Activated CD8-positive, alpha-beta T cell treated with anti-CD3 and anti-CD28 coated beads for 36 hours (primary cell): Measurements from ENCODE around the gene NGDN. TPM values are rescaled to one million over a fixed set of nuclear protein-coding genes. Genes with fewer than 3 reads are reported as not detected.

ENCODE experiments used
- ATAC-seq: fragments of 200-7000 bp; cut with Tn5 transposase; one replicate; pipeline ENCODE4 v1.10.0; 2021; ENCODE audit warnings: mild to moderate bottlenecking, moderate library complexity
- CTCF ChIA-PET: fragments of 350-600 bp; sonication (Branson Sonifier 250); formaldehyde crosslinking; loops from one replicate; lab custom pipeline; 2021; ENCODE audit warnings: antibody characterized with exemption; lab: Charles Lee
- POLR2A ChIA-PET: fragments of 350-600 bp; sonication (Branson Sonifier 250); formaldehyde crosslinking; loops from one replicate; lab custom pipeline; 2021; ENCODE audit warnings: antibody characterized with exemption; lab: Charles Lee
- DNase-seq: peaks from one replicate; pipeline ENCODE4 v3.0.0-alpha.2; 2020
- H3K27ac Mint-ChIP-seq: one replicate; pipeline ENCODE4 v1.8.0; 2021; ENCODE audit warnings: mild to moderate bottlenecking, mixed read lengths
- H3K27me3 Mint-ChIP-seq: one replicate; pipeline ENCODE4 v1.8.0; 2021; ENCODE audit warnings: mixed read lengths
- H3K36me3 Mint-ChIP-seq: one replicate; pipeline ENCODE4 v1.8.0; 2021; ENCODE audit warnings: low read depth, mixed read lengths
- H3K4me1 Mint-ChIP-seq: one replicate; pipeline ENCODE4 v1.8.0; 2021; ENCODE audit warnings: low read depth, mixed read lengths
- H3K4me3 Mint-ChIP-seq: one replicate; pipeline ENCODE4 v1.8.0; 2021; ENCODE audit warnings: mild to moderate bottlenecking, moderate library complexity, mixed read lengths
- H3K9me3 Mint-ChIP-seq: one replicate; pipeline ENCODE4 v1.8.0; 2021; ENCODE audit warnings: mixed read lengths
- CTCF ChIP-seq: fragments of 200-600 bp; IDR thresholded peaks from one replicate; pipeline ENCODE4 v1.8.0; 2022; ENCODE audit warnings: antibody characterized with exemption, mild to moderate bottlenecking
- intact Hi-C: fragments of 100-400 bp; cut with micrococcal nuclease; formaldehyde crosslinking; loops from one replicate; pipeline ENCODE4 v1.10.0; 2022
- total RNA-seq, 2 experiments: library from RNA; stranded (reverse); gene quantifications; one replicate each; pipeline ENCODE4 v1.2.3, GENCODE V29; 2021

Gene NGDN
- total RNA-seq, 2 experiments from 2014 or later, result 50.9 to 57.4 TPM

GRCh38 chr14:23481979-23482822 is 12.7 kb downstream of the NGDN start:
- Mint-ChIP-seq H3K4me1 (peaks cover 3% of the 10 kb centered on the region), H3K9me3 (no peaks in the 10 kb centered on the region), H3K4me3 (no peak overlapping the region), H3K27ac (no peak overlapping the region), H3K36me3 (peaks cover 15% of the 10 kb centered on the region), H3K27me3 (no peaks in the 10 kb centered on the region)
- ChIA-PET POLR2A (no interaction called here), CTCF (interaction anchor here (1.2 to 12.7 kb wide), 6 partner anchors 41 to 150 kb away, joined by 3 to 291 read pairs (median 4); partner anchors contain the start of genes THTPA and ZFHX2)
- TF ChIP-seq CTCF, result no peak
- no peak for ATAC-seq
- no peak for DNase-seq
- intact Hi-C loops, result no loop called here

DNA sequence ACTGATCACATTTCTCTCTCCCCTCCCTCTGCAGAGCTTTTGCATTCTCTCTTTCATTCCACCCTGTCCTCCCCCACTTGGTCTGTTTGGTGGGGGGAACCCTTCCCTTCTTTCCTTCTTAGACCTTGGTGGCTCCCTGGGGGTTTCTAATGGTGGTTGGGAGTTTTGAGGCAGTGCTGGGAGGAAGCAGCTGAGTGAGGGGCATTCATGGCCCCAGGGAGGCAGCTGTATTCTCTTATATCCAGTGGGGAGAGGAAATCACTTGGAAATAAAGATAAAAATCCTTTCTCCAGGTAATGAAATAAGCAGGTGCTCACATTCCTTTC is 13.3 kb downstream of the NGDN start:
- POLR2A ChIA-PET, result no interaction called here
- Mint-ChIP-seq H3K4me3 (no peak overlapping the region), H3K27me3 (no peaks in the 10 kb centered on the region), H3K27ac (no peak overlapping the region), H3K36me3 (peaks cover 9% of the 10 kb centered on the region), H3K9me3 (no peaks in the 10 kb centered on the region), H3K4me1 (peaks cover 1% of the 10 kb centered on the region)
- CTCF ChIA-PET, result interaction anchor here (1.2 to 12.7 kb wide), 6 partner anchors 40 to 149 kb away, joined by 3 to 291 read pairs (median 4); partner anchors contain the start of genes THTPA and ZFHX2
- ATAC-seq, result no peak
- no peak for DNase-seq
- TF ChIP-seq CTCF, result no peak
- intact Hi-C loops, result no loop called here

GRCh38 chr14:23483236-23483854 is 13.8 kb downstream of the NGDN start:
- Mint-ChIP-seq H3K27me3 (no peaks in the 10 kb centered on the region), H3K4me3 (no peak overlapping the region), H3K9me3 (no peaks in the 10 kb centered on the region), H3K36me3 (peaks cover 7% of the 10 kb centered on the region), H3K27ac (no peak overlapping the region), H3K4me1 (no peaks in the 10 kb centered on the region)
- peak; percentile 23 for DNase-seq
- POLR2A ChIA-PET, result no interaction called here
- intact Hi-C loops, result no loop called here
- CTCF ChIA-PET, result interaction anchor here (1.2 to 12.7 kb wide), 5 partner anchors 45 to 83 kb away, joined by 3 to 291 read pairs (median 4); partner anchors contain the start of genes THTPA and ZFHX2
- peak; percentile 81 for ATAC-seq
- TF ChIP-seq CTCF, result peak; percentile 44

- POLR2A ChIA-PET, result no interaction called here
- Mint-ChIP-seq H3K4me1 (no peaks in the 10 kb centered on the region), H3K9me3 (no peaks in the 10 kb centered on the region), H3K36me3 (peaks cover 5% of the 10 kb centered on the region), H3K27me3 (no peaks in the 10 kb centered on the region), H3K27ac (no peak overlapping the region), H3K4me3 (no peak overlapping the region)
- intact Hi-C loops, result no loop called here
- CTCF ChIA-PET, result interaction anchor here (0.8 to 12.7 kb wide), 5 partner anchors 28 to 146 kb away, joined by 3 to 291 read pairs (median 4); partner anchors contain the start of genes THTPA and ZFHX2
- TF ChIP-seq CTCF, result no peak
- ATAC-seq (no peak), DNase-seq (no peak)
Measured at GRCh38 chr14:23485326-23485725, 15.8 kb downstream of the NGDN start.
